Prostate gland (tissue), 2 donors: ENCODE data around the gene KCNMB4.
"Not testable (repeated sequence)": the region's sequence is repeated elsewhere in the genome, so short reads cannot be mapped to it uniquely, and the experiment has no call there.

Experiments used
- POLR2A ChIP-seq: fragments of 450-650 bp; IDR thresholded peaks from one replicate; pipeline ENCODE4 v1.6.1; 2016; ENCODE audit warnings: antibody characterized with exemption, mild to moderate bottlenecking
- POLR2AphosphoS5 ChIP-seq: sonication (generic); formaldehyde crosslinking; IDR thresholded peaks from one replicate; pipeline ENCODE4 v1.6.1; 2017; ENCODE audit warnings: antibody characterized with exemption
- TF ChIP-seq, protein P1 (sequence below), 4 experiments: fragments of 200-600 bp in 2 of 4; fragments of 450-650 bp in 2 of 4; sonication (generic) in 2 of 4; IDR thresholded peaks; 1 replicate in 3 of 4; 2 replicates in 1 of 4; pipeline ENCODE4 v1.5.1; 2016 to 2019; ENCODE audit warnings: antibody characterized with exemption in 4 of 4, mild to moderate bottlenecking in 2 of 4, moderate library complexity in 2 of 4

- TF ChIP-seq, protein P1, sequence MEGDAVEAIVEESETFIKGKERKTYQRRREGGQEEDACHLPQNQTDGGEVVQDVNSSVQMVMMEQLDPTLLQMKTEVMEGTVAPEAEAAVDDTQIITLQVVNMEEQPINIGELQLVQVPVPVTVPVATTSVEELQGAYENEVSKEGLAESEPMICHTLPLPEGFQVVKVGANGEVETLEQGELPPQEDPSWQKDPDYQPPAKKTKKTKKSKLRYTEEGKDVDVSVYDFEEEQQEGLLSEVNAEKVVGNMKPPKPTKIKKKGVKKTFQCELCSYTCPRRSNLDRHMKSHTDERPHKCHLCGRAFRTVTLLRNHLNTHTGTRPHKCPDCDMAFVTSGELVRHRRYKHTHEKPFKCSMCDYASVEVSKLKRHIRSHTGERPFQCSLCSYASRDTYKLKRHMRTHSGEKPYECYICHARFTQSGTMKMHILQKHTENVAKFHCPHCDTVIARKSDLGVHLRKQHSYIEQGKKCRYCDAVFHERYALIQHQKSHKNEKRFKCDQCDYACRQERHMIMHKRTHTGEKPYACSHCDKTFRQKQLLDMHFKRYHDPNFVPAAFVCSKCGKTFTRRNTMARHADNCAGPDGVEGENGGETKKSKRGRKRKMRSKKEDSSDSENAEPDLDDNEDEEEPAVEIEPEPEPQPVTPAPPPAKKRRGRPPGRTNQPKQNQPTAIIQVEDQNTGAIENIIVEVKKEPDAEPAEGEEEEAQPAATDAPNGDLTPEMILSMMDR (IDR thresholded peaks at IDR 0.05), result not testable (repeated sequence)
- not testable (repeated sequence) for TF ChIP-seq POLR2AphosphoS5, POLR2A
Observed at GRCh38 chr12:70392631-70393030, 26.5 kb downstream of the KCNMB4 start.
